ENCODE measurements around the gene EXOC2. TPM values are rescaled to one million over a fixed set of nuclear protein-coding genes. Genes with fewer than 3 reads are reported as not detected.

EXOC2 gene
- total RNA-seq, 4 donors from 2014 or later = 20.9 to 28.5 (median 24.6) TPM

- Histone ChIP-seq H3K4me3 (no peak overlapping the region), H3K27me3 (no peaks in the 10 kb centered on the region), H3K9me3 (no peaks in the 10 kb centered on the region), H3K27ac (replicated peaks in 1 of 4) (peak overlapping the region; percentile 56 to 69 (median 62)), H3K36me3 (peaks cover 0 to 4% (median 2%) of the 10 kb centered on the region in 4 donors), H3K4me1 (peaks cover 5 to 51% (median 39%) of the 10 kb centered on the region in 4 donors)
- 52% methylated on average over 6 of the region's 6 CpGs for WGBS
- no peak for DNase-seq (ENCODE audit: extremely low spot score)
- TF ChIP-seq POLR2AphosphoS5 (IDR thresholded peaks at IDR 0.05) (no peak), POLR2A (IDR thresholded peaks at IDR 0.05; ENCODE audit: low read depth) (no peak), EP300 (IDR thresholded peaks at IDR 0.05) (no peak), CTCF (IDR thresholded peaks at IDR 0.05) (no peak)
- intact Hi-C loops (cut with DNase I) = no loop called here
These were observed 109.3 kb downstream of the EXOC2 start for GRCh38 chr6:583635-584034.

- no peak for DNase-seq (ENCODE audit: extremely low spot score)
- Histone ChIP-seq H3K9me3 (no peaks in the 10 kb centered on the region), H3K36me3 (no peaks in the 10 kb centered on the region), H3K27ac (replicated peaks in 1 of 4) (peak overlapping the region; percentile 56 to 69 (median 62)), H3K4me3 (no peak overlapping the region), H3K4me1 (peaks cover 5 to 51% (median 39%) of the 10 kb centered on the region in 4 donors), H3K27me3 (no peaks in the 10 kb centered on the region)
- 43% methylated on average over 1 of the region's 1 CpG for WGBS
- intact Hi-C loops (cut with DNase I) = no loop called here
- TF ChIP-seq POLR2A (IDR thresholded peaks at IDR 0.05; ENCODE audit: low read depth) = no peak
- no peak for TF ChIP-seq EP300 (IDR thresholded peaks at IDR 0.05)
- TF ChIP-seq POLR2AphosphoS5 (IDR thresholded peaks at IDR 0.05) = no peak
- TF ChIP-seq CTCF (IDR thresholded peaks at IDR 0.05) = no peak
These were observed 109.8 kb downstream of the EXOC2 start for GRCh38 chr6:583116-583515.

GRCh38 chr6:582370-582769 lies 110.6 kb downstream of the EXOC2 start:
- intact Hi-C loops (cut with DNase I) = no loop called here
- H3K27me3 ChIP-seq = no peaks in the 10 kb centered on the region
- peaks cover 5 to 51% (median 39%) of the 10 kb centered on the region in 4 donors for H3K4me1 ChIP-seq
- peak overlapping the region in 1 of 4 donors; percentile 20 for H3K4me3 ChIP-seq
- no peaks in the 10 kb centered on the region for H3K36me3 ChIP-seq
- DNase-seq (ENCODE audit: extremely low spot score) = no peak
- TF ChIP-seq EP300 (IDR thresholded peaks at IDR 0.05) (no peak), CTCF (IDR thresholded peaks at IDR 0.05) (no peak), POLR2A (IDR thresholded peaks at IDR 0.05; ENCODE audit: low read depth) (no peak), POLR2AphosphoS5 (IDR thresholded peaks at IDR 0.05) (no peak)
- peak overlapping the region; percentile 56 to 69 (median 62) for H3K27ac ChIP-seq (replicated peaks in 1 of 4)
- H3K9me3 ChIP-seq = no peaks in the 10 kb centered on the region
- WGBS = 61% methylated on average over 12 of the region's 12 CpGs

- no peak for DNase-seq (ENCODE audit: extremely low spot score)
- intact Hi-C loops (cut with DNase I) = no loop called here
- whole genome bisulfite sequencing = 65% methylated on average over 5 of the region's 5 CpGs
- no peak overlapping the region for H3K4me3 ChIP-seq
- peaks cover 0 to 10% (median 6%) of the 10 kb centered on the region in 4 donors for H3K36me3 ChIP-seq
- H3K9me3 ChIP-seq = no peaks in the 10 kb centered on the region
- H3K4me1 ChIP-seq = peaks cover 5 to 28% (median 23%) of the 10 kb centered on the region in 4 donors
- TF ChIP-seq POLR2AphosphoS5 (IDR thresholded peaks at IDR 0.05) (no peak), EP300 (IDR thresholded peaks at IDR 0.05) (no peak), CTCF (IDR thresholded peaks at IDR 0.05) (peak; percentile 12 to 40 (median 34)), POLR2A (IDR thresholded peaks at IDR 0.05; ENCODE audit: low read depth) (no peak)
- no peak overlapping the region for H3K27ac ChIP-seq (replicated peaks in 1 of 4)
- no peaks in the 10 kb centered on the region for H3K27me3 ChIP-seq
These were observed 113.6 kb downstream of the EXOC2 start for GRCh38 chr6:579339-579738.

Measured in esophagus muscularis mucosa (tissue), 4 donors.